ENCODE results near the gene SLX4IP. TPM values are rescaled to one million over a fixed set of nuclear protein-coding genes. Genes with fewer than 3 reads are reported as not detected.

SLX4IP gene
- total and polyA plus RNA-seq, 2 of the 13 experiments (the other 11 are each of a cell fraction or from before 2014, with no cell fraction given), result 3.6 to 7.3 TPM

GRCh38 chr20:10508060-10508459, 73.0 kb downstream of the SLX4IP start:
- TF ChIP-seq BCLAF1 (IDR thresholded peaks at IDR 0.05) (no peak), ZNF331 (CRISPR knock-in tag; IDR thresholded peaks at IDR 0.05) (no peak), PLSCR1 (CRISPR knock-in tag; IDR thresholded peaks at IDR 0.05; ENCODE audit: borderline replicate concordance) (no peak), ZNF468 (CRISPR knock-in tag; IDR thresholded peaks at IDR 0.05) (no peak), POGZ (CRISPR knock-in tag; IDR thresholded peaks at IDR 0.05) (no peak), ZNF24 (IDR thresholded peaks at IDR 0.05) (no peak), ZNF138 (CRISPR knock-in tag; IDR thresholded peaks at IDR 0.05; ENCODE audit: low read depth) (no peak), ZSCAN21 (CRISPR knock-in tag; IDR thresholded peaks at IDR 0.05; ENCODE audit: borderline replicate concordance) (no peak), NBN (conservative IDR thresholded peaks at IDR 0.05) (no peak), SKIL (CRISPR knock-in tag; IDR thresholded peaks at IDR 0.05; ENCODE audit: borderline replicate concordance) (no peak), ZNF570 (CRISPR knock-in tag; IDR thresholded peaks at IDR 0.05; ENCODE audit: borderline replicate concordance) (no peak), RFX5 (IDR thresholded peaks at IDR 0.05; ENCODE audit: low read depth, low read length) (no peak), ATF1 (CRISPR knock-in tag; IDR thresholded peaks at IDR 0.05) (no peak)
- ChIA-PET POLR2A (no interaction called here), CTCF (ENCODE audit: low intra/inter-chr PET ratio, low total read pairs) (no interaction called here)
- Histone ChIP-seq H3K27ac (ENCODE audit: extremely low read length, insufficient read depth, low read length) (no peak overlapping the region), H3K36me3 (replicated peaks in 1 of 2; ENCODE audit: control insufficient read depth in 1 of 2, insufficient read depth in 2 of 2, low read length in 2 of 2) (no peaks in the 10 kb centered on the region; a peak in 1 of 5 replicates), H4K20me1 (ENCODE audit: insufficient read depth, low read length) (no peaks in the 10 kb centered on the region), H3K9ac (ENCODE audit: insufficient read depth, low read depth, low read length) (no peak overlapping the region), H3K4me2 (ENCODE audit: low read depth, low read length) (no peak overlapping the region), H3K9me3 (ENCODE audit: low read length) (no peaks in the 10 kb centered on the region), H3K4me3 (replicated peaks in 1 of 3; ENCODE audit: insufficient read depth in 1 of 3, low read depth in 2 of 3, low read length in 3 of 3) (no peak overlapping the region), H3K79me2 (ENCODE audit: insufficient read depth, low read length) (peaks cover 2% of the 10 kb centered on the region), H2AFZ (ENCODE audit: low read length) (no peak overlapping the region), H3K4me1 (ENCODE audit: insufficient read depth, low read length) (peaks cover 33% of the 10 kb centered on the region), H3K27me3 (ENCODE audit: control insufficient read depth in 1 of 2, insufficient read depth in 2 of 2, low read length in 2 of 2) (no peaks in the 10 kb centered on the region)
- DNase-seq (ENCODE audit: low spot score), result no peak
- intact Hi-C loops (cut with micrococcal nuclease; ENCODE audit: unreplicated experiment), result no loop called here
- WGBS (ENCODE audit: low lambda C conversion rate), result 95% methylated on average over 4 of the region's 4 CpGs
- in situ Hi-C loops (cut with HindIII; ENCODE audit: extremely low pct_ligation_motif_present, low pct_unique_long_range_greater_than_20kb), result no loop called here
- no peak for ATAC-seq
- no TSS peak for BruUV-seq (replicated peaks)
- no peak for FAIRE-seq
